PFSK-1 (cell line): ENCODE measurements around the gene DDB1.

ENCODE experiments used
- FOXP2 ChIP-seq: optimal IDR thresholded peaks from 2 replicates; pipeline ENCODE3; 2011; ENCODE audit warnings: borderline replicate concordance, control low read depth, inconsistent platforms; ENCODE audit not compliant: insufficient read depth; ENCODE audit errors: extremely low read length, extremely low read depth
- POLR2AphosphoS5 ChIP-seq: IDR thresholded peaks from 2 replicates; pipeline ENCODE4 v1.6.1; 2012; ENCODE audit warnings: low read depth, mild to moderate bottlenecking, control low read depth, low read length, moderate library complexity
- SIN3A ChIP-seq: IDR thresholded peaks from 2 replicates; pipeline ENCODE4 v1.6.1; 2012; ENCODE audit warnings: mild to moderate bottlenecking, low read length, moderate library complexity, borderline replicate concordance; ENCODE audit not compliant: insufficient read depth
- TAF1 ChIP-seq: IDR thresholded peaks from 2 replicates; pipeline ENCODE4 v1.6.1; 2012; ENCODE audit warnings: low read length, control low read depth, borderline replicate concordance; ENCODE audit not compliant: insufficient read depth
- TF ChIP-seq, protein P1 (sequence below), 2 experiments: IDR thresholded peaks; 2 replicates each; pipeline versions ENCODE4 v1.6.1 to v1.8.0; 2011 to 2012; ENCODE audit warnings: low read depth in 2 of 2, low read length in 2 of 2, control low read depth in 1 of 2, inconsistent platforms in 1 of 2, mild to moderate bottlenecking in 1 of 2, moderate library complexity in 1 of 2; ENCODE audit not compliant: insufficient read depth in 1 of 2

DDB1 gene

DNA sequence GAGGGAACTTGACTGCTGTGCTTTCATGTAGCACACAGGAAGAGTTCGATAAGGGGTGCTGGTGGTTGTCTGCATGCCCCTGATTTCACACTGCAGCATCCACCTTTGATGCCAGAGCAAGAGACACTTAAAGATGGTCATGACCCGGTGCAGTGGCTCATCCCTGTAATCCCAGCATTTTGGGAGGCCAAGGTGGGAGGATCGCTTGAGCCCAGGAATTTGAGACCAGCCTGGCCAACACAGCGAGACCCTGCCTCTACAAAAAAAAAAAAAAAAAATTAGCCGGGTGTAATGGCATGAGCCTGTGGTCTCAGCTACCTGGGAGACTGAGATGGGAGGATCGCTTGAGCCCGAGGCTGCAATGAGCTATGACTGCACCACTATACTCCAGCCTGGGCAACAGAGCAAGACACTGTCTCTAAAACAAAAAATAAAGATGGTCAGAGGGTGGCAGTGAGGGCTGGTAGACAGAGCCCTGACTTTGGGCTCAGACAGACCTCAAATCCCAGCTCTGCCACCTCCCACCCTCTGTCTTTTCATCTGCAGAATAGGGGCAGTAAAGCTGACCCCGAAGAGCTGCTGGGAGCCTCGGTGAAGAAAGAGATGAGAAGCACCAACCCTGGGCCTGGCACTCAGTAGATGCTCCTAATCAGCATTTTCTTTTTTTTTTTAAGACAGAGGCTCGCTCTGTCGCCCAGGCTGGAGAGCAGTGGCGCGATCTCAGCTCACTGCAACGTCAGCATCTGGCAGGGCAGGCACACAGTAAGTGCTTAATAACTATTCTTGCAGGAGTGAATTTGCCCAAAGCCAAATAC lies 55.5 kb downstream of the DDB1 start:
- no peak for TF ChIP-seq POLR2AphosphoS5
- no peak for TF ChIP-seq TAF1
- TF ChIP-seq SIN3A = no peak
- TF ChIP-seq FOXP2 = no peak

DNA sequence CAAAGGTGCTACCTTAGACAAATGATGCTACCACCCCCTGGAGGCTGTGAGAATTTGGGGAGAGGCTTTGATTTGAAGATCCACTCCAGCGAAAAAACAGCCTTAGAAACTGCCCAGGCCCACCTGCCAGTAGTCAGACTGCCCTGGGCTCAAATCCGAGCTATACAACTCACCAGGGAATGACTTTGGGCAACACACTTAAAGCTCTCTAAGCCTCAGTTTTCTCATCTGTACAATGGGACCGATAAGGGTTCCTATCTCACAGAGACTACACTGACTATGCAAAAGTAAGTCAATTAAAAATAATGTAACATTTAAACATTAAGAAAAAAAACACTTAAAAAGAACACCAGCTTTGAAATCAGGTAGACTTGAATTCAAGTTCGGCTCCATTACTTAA lies 57.7 kb downstream of the DDB1 start:
- TF ChIP-seq SIN3A (no peak), FOXP2 (no peak), POLR2AphosphoS5 (no peak), TAF1 (no peak)
- TF ChIP-seq, protein P1, sequence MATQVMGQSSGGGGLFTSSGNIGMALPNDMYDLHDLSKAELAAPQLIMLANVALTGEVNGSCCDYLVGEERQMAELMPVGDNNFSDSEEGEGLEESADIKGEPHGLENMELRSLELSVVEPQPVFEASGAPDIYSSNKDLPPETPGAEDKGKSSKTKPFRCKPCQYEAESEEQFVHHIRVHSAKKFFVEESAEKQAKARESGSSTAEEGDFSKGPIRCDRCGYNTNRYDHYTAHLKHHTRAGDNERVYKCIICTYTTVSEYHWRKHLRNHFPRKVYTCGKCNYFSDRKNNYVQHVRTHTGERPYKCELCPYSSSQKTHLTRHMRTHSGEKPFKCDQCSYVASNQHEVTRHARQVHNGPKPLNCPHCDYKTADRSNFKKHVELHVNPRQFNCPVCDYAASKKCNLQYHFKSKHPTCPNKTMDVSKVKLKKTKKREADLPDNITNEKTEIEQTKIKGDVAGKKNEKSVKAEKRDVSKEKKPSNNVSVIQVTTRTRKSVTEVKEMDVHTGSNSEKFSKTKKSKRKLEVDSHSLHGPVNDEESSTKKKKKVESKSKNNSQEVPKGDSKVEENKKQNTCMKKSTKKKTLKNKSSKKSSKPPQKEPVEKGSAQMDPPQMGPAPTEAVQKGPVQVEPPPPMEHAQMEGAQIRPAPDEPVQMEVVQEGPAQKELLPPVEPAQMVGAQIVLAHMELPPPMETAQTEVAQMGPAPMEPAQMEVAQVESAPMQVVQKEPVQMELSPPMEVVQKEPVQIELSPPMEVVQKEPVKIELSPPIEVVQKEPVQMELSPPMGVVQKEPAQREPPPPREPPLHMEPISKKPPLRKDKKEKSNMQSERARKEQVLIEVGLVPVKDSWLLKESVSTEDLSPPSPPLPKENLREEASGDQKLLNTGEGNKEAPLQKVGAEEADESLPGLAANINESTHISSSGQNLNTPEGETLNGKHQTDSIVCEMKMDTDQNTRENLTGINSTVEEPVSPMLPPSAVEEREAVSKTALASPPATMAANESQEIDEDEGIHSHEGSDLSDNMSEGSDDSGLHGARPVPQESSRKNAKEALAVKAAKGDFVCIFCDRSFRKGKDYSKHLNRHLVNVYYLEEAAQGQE (IDR thresholded peaks at IDR 0.05; ENCODE audit: insufficient read depth in 1 of 2, low read depth in 2 of 2, low read length in 2 of 2) = no peak

DNA sequence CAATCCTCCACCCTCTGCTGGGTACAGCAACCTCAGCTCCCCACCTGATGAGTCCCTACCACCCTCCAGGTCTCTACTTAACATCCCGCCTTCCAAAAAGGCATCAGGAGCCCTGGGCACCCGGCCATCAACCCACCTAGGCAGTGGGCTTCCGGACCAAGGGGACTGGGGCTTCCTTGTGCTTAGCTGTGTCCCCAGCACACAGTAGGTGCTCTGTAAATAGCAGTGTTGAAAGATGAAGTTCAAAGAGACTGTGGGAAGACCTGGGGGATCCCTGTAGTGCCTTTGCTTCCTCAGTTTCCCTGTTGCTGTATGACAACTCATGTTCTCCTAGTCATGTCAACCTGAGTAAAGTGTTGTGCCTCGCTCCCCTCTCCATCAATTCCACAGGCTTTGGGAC lies 58.8 kb downstream of the DDB1 start:
- no peak for TF ChIP-seq TAF1
- TF ChIP-seq, protein P1 (IDR thresholded peaks at IDR 0.05; ENCODE audit: insufficient read depth in 1 of 2, low read depth in 2 of 2, low read length in 2 of 2) = no peak
- TF ChIP-seq POLR2AphosphoS5 = no peak
- no peak for TF ChIP-seq SIN3A
- TF ChIP-seq FOXP2 = no peak

DNA sequence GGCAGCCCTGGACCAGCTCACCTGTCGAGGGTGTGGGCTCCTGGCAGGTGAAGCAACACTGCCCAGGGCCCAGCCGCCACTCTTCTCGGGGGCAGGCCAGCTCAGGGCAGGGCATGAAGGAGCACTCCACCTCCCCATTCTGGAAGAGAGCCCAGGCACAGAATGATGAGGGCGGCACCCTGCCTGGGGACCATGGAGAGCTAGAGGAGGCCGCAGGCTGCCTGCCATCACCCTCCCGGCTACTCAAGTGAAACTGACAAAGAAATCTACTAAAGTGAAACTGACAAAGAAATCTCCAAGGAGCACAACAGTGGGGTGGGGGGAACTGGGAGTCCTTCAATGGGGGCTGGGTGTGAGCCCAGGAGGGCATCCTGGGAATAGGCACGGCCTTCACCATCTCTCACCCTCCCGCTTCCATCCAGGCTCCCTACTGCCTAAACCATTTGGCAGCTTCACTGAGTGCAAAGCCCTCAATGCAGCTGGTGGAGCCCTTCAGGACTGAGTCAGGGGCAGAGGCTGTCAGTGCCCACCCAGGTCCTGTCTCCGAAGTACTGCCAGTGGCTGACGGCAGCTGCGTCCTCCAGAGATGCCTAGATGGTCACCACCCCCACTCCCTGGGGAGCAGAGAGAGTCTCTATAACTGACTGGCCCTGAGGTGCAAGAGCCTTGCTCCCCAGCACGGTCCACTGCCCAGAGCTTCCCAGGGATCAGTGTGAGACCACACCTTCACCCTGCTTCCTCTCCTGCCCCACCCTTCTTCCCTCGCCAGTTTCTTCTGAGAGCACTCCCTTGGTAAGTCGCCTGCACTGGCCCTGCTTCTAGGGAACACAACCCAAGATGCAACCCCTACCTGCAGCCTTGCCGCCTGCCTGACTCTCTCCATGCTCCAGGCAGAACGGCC lies 59.5 kb downstream of the DDB1 start:
- TF ChIP-seq FOXP2 (no peak), SIN3A (no peak), TAF1 (no peak), POLR2AphosphoS5 (no peak)
- TF ChIP-seq, protein P1 (IDR thresholded peaks at IDR 0.05; ENCODE audit: insufficient read depth in 1 of 2, low read depth in 2 of 2, low read length in 2 of 2) = no peak

DNA sequence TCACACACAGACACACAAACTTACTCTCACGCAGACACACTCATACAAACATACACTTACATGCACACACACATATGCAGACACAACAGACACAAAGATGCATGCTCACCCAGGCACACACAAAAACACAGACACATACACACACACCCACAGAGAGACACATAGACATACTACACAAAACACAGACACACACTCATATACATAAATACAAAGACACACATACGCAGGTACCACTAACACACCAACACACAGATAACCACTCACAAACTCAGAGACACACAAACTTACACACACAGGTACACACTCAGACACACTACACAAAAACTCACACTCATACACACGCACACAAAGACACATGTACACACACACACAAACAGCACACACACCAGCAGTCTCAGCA lies 60.2 kb downstream of the DDB1 start:
- TF ChIP-seq POLR2AphosphoS5 (no peak), TAF1 (no peak), SIN3A (no peak), FOXP2 (no peak)
- TF ChIP-seq, protein P1 (IDR thresholded peaks at IDR 0.05; ENCODE audit: insufficient read depth in 1 of 2, low read depth in 2 of 2, low read length in 2 of 2) = no peak
